ENCODE results near the gene LRRC59.
"Not testable (repeated sequence)": the region's sequence is repeated elsewhere in the genome, so short reads cannot be mapped to it uniquely, and the experiment has no call there.

Gene LRRC59

DNA sequence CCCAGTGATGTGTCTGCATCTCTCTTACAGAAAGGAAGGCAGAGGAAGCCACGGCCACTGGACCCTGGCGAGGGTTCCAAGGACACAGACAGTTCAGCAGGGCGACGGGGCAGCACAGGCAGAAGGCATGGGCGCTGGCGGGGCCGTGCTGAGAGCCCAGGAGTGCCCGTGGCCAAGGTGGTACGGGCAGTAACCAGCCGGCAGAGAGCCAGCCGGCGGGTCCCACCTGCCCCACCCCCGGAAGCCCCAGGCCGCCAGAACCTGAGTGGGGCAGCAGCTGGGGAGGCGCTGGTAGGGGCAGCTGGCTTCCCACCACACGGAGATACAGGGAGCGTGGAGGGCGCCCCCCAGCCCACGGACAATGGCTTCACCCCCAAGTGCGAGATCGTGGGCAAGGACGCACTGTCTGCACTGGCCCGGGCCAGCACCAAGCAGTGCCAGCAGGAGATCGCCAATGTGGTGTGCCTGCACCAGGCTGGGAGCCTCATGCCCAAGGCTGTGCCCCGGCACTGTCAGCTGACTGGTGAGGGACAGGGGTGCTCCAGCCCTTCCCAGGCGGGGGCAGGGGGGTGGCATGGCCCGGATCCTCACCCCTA lies 43.6 kb downstream of the LRRC59 start:
- H3K4me3 ChIP-seq (ENCODE audit: low read length) = no peak overlapping the region
- no peak for DNase-seq (ENCODE audit: low read depth, low spot score)

GRCh38 chr17:50352693-50353599 lies 44.4 kb downstream of the LRRC59 start:
- no peak for DNase-seq (ENCODE audit: low read depth, low spot score)

DNA sequence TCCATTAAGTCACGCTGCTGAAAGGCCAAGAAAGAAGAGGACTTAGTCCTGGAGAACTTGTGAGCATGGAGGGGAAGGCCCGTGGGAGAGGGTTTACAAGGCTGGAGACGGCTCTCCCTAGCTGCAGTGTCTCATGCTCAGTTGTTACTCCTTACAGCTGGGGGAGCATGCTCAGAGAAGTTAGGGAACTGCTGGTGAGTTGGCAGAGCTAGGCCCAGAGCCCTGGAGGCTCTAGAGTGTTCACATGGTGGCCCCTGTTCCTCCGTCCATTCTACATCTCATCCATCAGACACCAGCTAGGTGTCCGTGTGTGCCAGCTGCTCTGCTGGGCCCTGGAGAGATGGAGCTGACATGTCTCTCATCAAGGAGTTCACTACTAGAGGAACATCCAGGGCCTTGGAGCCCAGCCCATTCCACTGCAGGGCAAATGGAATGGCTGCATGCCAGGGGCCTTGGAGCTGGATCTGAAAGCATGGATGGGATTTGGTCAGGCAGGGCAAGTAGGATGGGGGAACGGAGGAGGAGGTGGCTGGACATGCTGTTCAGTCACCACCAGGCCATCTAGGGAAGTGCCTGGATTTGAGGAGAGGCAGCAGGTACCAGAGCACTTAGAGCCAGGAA lies 45.1 kb downstream of the LRRC59 start:
- no peak for DNase-seq (ENCODE audit: low read depth, low spot score)
- no peak overlapping the region for H3K4me3 ChIP-seq (ENCODE audit: low read length)

More at GRCh38 chr17:50352693-50353599, 44.4 kb downstream of the LRRC59 start:
- H3K4me3 ChIP-seq (ENCODE audit: low read length) = no peak overlapping the region

DNA sequence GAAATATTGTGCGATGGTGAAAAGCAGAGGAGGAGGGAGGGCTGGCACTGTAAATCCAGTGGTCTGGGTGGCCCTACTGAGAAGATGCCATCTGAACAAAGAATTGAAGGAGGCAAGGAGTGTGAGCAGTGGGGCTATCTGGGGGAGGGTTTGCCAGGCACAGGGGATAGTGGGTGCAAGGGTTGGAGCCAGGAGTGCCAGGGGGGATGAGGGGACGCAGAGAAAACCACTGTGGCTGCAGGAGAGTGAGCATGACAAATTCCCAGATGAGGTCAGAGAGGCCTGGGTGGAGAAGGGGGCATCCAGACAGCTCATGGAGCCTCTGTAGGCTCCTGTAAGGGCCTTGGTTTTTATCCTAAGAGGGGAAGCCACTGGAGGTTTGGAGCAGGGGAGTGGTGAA lies 46.6 kb downstream of the LRRC59 start:
- no peak overlapping the region for H3K4me3 ChIP-seq (ENCODE audit: low read length)
- no peak for DNase-seq (ENCODE audit: low read depth, low spot score)

GRCh38 chr17:50349243-50349600 lies 48.1 kb downstream of the LRRC59 start:
- no peak overlapping the region for H3K4me3 ChIP-seq (ENCODE audit: low read length)
- DNase-seq (ENCODE audit: low read depth, low spot score) = no peak

GRCh38 chr17:50348522-50349242 lies 48.6 kb downstream of the LRRC59 start:
- no peak overlapping the region for H3K4me3 ChIP-seq (ENCODE audit: low read length)
- DNase-seq (ENCODE audit: low read depth, low spot score) = no peak

DNA sequence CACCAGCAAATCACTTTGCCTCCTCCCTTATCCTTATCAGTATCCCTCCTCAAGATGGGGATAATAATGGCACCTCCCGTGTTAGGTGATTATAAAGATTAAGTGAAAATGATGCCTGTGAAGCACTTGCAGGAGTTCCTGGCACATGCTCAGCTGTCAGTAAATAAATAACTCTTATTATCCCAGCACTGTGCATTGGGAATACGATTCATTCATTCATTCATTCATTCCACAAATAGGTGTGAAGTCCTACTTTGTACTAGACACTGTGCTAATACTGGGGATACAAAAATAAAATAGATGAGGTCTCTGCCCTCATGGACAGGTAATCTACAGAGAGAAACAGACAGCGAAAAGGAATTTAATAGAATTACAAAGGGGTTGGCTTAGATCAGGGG lies 49.4 kb downstream of the LRRC59 start:
- no peak overlapping the region for H3K4me3 ChIP-seq (ENCODE audit: low read length)
- no peak for DNase-seq (ENCODE audit: low read depth, low spot score)

- DNase-seq (ENCODE audit: low read depth, low spot score) = no peak
- peak overlapping the region; percentile 79 for H3K4me3 ChIP-seq (ENCODE audit: low read length)
Observed at GRCh38 chr17:50347117-50347893, 50.0 kb downstream of the LRRC59 start.

DNA sequence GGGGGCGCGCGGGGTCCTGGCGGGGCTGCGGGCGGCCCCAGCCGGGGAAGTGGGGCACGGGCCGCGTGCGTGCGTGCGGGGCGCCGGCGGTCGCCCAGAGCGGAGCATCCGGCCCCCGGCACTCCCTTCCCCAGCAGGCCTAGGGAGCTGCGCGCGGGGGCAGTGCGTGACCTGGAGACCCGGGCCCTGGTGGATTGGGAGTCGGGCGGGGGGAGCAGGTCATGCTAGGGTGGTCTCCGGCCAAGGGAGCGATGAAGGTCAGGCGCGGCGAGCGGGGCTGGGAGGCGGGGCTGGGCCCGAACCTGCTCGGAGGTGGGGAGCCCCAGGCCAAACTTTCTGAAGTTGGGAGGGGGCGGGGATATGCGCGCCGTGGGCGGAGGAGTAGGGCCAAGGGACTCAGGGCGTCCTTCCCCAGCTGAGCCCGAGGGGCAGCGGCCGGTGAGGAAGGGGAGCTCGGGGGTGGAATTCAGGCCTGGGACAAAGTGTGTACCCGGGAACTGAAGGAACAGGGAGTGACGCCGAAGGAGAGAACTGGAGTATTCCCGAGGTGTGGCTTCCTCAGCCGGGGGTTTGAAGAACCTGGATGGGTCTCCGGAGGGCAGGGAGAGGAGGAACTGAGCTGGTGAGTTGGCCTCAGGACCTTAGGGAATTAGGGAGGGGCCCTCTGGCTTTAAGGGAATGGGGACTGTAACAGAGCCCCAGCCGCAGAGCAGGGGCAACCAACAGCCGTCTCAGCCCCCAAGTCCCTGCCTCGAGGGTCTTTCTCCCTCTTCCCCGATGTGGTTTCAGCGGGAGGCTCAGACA lies 50.8 kb downstream of the LRRC59 start:
- no peak for DNase-seq (ENCODE audit: low read depth, low spot score)
- H3K4me3 ChIP-seq (ENCODE audit: low read length) = peak overlapping the region; percentile 79

GRCh38 chr17:50345432-50346312 lies 51.7 kb downstream of the LRRC59 start, which contains the start of gene XYLT2:
Gene XYLT2, plus strand, starts transcription at chr17:50346126. Its CDS starts 15 bp downstream, at chr17:50346141.
- peak; percentile 77 for DNase-seq (ENCODE audit: low read depth, low spot score)

DNA sequence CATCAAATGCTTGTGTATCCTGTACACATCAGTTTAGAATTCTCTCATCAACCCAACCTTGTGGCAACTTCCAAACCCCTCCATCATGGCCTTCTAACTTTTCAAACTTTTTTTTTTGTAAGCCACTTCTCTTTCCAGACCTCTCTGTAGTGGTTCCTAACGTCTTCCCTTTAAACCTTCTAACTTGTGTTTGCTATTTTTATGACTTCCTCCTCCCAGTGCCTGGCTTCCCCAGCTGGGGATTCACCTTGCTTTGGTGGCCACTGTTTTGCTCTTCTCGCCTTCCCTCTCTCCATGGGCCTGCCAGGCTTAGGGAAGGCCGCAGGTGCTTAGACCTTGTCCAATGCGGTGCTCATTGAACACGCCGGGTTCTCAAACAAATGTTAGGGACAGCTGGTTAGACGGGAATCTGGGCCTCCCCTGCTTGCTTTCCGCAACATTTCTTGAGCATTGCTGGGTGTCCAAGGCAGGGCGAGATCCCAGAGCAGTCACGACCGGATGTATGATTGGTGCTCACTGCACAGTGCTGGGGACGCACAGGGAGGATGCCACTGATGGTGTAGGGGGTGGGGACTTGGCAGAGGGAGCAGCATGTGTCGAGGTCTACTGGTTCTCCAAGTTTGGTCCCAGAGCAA lies 52.5 kb downstream of the LRRC59 start:
- H3K4me3 ChIP-seq (ENCODE audit: low read length) = peak overlapping the region; percentile 51
- no peak for DNase-seq (ENCODE audit: low read depth, low spot score)

More at GRCh38 chr17:50345432-50346312, 51.7 kb downstream of the LRRC59 start, which contains the start of gene XYLT2:
- peak within 1 kb of the TSS; percentile 79 for H3K4me3 ChIP-seq (ENCODE audit: low read length)

GRCh38 chr17:50339381-50339780 lies 57.9 kb downstream of the LRRC59 start:
- DNase-seq (ENCODE audit: low read depth, low spot score) = no peak
- H3K4me3 ChIP-seq (ENCODE audit: low read length) = no peak overlapping the region

DNA sequence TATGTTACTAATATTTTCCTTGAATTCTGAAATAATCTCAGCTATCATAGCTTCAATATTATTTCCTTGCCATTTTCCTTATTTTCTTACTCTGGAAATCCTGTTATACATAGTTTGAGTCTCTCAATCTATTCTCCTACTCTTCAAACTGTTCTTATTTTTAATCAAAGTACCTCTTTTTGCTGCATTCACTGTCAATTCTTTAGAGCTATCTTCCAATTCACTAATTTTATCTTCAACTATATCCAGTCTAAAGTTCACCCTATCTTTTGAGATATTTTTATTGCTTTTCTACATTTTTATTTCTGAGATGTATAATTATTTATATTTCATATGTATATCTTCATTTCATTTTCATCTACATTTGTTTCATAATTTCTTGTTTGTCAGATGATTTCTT lies 58.7 kb downstream of the LRRC59 start:
- DNase-seq (ENCODE audit: low read depth, low spot score) = no peak
- no peak overlapping the region for H3K4me3 ChIP-seq (ENCODE audit: low read length)

DNA sequence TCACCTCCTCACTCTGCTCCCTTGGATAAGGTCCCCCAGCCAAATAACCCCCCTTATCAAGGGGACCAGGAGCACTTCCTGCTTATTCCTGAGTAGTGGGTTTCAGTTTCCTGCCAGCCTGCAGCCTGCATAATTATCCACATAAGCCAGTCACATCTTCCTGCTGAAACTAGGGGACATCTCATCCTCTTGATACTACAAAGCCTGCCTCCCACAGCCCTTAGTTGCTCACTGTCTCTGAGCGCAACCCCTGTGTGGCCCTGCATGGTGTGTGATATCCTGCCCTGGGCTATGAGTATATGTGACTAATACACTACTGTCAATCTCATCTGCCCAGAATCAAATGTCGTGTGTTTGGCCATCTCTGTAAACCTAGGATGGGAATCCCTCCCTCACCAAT lies 59.4 kb downstream of the LRRC59 start:
- DNase-seq (ENCODE audit: low read depth, low spot score) = no peak
- H3K4me3 ChIP-seq (ENCODE audit: low read length) = no peak overlapping the region

DNA sequence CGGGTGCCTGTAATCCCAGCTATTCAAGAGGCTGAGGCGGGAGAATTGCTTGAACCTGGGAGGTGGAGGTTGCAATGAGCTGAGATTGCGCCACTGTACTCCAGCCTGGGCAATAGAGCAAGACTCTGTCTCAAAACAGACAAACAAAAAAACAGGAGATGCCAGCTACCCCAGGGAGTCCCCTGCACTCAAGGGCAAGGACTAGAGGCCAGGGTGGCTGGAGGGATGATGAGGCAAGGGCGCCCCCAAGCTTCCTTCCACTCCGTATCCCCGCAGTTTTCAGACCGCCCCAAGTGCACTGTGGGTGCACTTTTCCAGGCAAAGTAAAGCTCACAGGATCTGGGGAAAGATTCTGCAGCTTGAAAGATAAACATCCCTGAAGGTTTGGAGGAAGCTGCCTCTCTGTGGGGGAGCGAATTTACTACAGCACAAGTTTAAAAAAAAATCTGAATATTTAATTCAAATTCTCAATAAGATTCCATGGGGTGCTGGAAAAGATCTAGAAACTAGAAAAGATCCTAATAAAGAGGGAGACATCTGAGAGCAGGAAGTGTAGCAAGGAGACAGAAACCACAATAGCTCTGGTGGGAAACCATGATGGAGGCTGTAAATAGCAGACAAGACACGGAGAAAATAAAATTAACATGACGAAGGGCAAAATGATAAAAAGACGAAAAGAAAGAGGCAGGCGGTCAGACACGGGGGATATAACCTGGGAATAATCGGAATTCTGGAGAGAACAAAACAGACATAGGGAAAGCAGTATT lies 63.8 kb downstream of the LRRC59 start:
- H3K4me3 ChIP-seq (ENCODE audit: low read length); DNase-seq (ENCODE audit: low read depth, low spot score): not testable (repeated sequence)

GRCh38 chr17:50332196-50332595 lies 65.1 kb downstream of the LRRC59 start:
- H3K4me3 ChIP-seq (ENCODE audit: low read length) = no peak overlapping the region
- no peak for DNase-seq (ENCODE audit: low read depth, low spot score)

Measured in Jurkat, Clone E6-1 (cell line).